DND-41 (cell line): Measurements from ENCODE around the gene PRKCSH.

Experiments used
- EZH2 ChIP-seq: IDR thresholded peaks from 3 replicates; pipeline ENCODE4 v1.6.1; 2012; ENCODE audit warnings: borderline replicate concordance, low read depth, mild to moderate bottlenecking, moderate library complexity, low read length, inconsistent platforms; ENCODE audit not compliant: severe bottlenecking
- TF ChIP-seq, protein P1 (sequence below): IDR thresholded peaks from 2 replicates; pipeline ENCODE4 v1.5.1; 2012; ENCODE audit warnings: borderline replicate concordance, low read length, moderate library complexity, mild to moderate bottlenecking; ENCODE audit not compliant: poor library complexity, severe bottlenecking; ENCODE audit errors: extremely low read depth

DNA sequence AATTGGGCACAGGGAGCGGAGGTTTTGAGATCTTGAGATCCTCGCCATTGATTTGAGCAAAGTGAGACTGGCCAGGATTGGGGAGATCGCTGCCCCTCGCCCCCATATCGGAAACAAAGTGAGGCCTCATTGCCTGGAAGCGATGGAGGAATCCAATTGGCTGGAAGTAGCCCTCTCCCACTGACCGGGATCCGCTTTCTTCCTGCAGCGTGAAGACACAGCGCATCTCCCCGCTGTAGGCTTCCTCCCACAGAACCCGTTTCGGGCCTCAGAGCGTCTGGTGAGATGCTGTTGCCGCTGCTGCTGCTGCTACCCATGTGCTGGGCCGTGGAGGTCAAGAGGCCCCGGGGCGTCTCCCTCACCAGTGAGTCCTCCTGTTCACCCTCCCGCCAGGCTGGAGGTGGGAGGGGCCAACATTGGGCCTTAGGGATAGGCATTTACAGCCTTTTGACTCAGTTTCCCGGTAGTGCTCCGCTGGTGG, 438 bp downstream of the PRKCSH start:
- TF ChIP-seq, protein P1, sequence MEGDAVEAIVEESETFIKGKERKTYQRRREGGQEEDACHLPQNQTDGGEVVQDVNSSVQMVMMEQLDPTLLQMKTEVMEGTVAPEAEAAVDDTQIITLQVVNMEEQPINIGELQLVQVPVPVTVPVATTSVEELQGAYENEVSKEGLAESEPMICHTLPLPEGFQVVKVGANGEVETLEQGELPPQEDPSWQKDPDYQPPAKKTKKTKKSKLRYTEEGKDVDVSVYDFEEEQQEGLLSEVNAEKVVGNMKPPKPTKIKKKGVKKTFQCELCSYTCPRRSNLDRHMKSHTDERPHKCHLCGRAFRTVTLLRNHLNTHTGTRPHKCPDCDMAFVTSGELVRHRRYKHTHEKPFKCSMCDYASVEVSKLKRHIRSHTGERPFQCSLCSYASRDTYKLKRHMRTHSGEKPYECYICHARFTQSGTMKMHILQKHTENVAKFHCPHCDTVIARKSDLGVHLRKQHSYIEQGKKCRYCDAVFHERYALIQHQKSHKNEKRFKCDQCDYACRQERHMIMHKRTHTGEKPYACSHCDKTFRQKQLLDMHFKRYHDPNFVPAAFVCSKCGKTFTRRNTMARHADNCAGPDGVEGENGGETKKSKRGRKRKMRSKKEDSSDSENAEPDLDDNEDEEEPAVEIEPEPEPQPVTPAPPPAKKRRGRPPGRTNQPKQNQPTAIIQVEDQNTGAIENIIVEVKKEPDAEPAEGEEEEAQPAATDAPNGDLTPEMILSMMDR = no peak
- TF ChIP-seq EZH2 = no peak
